ENCODE data around the gene EPB42.

DNA sequence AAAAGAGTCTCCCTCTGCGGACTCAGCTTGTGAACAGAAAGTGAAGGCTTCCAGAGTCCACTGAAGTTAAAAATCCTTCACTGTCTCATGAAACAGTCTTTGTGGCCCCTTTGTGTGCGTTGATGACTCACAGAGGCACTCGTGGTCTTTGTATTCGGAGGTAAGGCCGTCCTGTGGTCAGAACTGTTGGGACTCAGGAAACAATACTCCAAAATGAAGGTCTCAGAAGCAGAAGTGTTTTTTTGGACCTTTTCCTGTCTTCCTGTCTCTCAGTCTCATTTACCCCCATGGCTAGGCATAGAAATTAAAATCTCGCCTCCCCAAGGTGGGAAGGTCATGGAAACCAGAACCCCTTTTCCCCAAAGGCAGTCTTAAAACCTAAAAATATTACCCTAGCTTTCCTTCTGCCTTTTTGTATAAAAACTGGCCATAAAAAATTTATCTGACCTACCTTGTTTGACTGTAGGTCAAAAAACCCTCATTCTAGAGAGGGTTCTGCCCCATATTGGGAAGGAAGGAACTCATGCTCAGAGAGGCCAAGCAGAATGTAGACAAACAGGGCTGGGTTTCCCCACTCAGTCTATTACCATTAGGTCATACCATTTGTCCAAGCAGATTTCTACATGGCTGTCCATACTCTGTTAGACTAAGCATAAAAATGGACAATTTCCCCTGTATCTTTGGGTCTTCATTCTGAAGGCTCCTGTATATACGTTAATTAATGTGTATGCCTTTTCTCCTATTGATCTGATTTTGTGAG lies 19.1 kb upstream of the EPB42 start:
- TF ChIP-seq CTCF (IDR thresholded peaks at IDR 0.05): no peak
- no peak for TF ChIP-seq POLR2A (IDR thresholded peaks at IDR 0.05)
